Measurements from ENCODE around the gene IL3RA.

DNA sequence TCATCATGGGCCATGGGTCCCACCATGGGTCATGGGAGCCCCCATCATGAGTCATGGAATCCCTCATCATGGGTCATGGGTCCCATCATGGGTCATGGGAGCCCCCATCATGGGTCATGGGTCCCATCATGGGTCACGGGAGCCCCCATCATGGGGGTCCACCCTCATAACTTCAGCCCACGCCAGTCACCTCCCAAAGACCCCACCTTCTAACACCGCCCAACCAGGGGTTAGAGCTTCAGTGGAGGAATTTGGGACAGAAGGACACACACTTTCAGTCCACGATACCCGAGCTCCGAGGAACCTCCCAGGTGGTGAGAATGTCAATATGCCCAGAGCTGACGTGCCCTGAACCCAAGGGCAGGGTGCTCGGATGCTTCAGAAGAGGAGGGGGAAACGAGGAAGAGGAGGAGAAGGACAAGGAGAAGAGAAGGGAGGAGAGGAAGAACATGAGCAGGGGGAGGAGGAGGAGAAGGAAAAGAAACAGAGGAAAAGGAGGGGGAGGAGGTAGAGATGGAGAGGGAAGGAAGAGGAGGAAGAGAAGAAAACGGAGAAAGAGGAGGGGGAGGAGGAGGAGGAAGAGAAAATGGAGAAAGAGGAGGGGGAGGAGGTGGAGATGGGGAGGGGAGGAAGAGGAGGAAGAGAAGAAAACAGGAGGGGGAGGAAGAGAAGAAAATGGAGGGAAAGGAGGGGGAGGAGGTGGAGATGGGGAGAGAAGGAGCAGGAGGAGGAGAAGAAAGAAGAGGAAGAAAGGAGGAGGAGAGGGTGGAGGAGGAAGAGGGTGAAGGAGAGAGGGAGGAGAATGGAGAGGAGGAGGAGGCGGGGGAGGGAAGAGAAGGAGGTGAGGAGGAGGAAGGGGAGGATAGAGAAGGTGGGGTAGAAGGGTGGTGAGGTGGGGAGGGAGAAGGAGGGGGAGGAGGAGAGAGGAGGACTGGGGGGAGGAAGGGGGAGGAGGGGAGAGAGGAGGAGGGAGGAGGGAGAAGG lies 17.7 kb downstream of the IL3RA start:
- TF ChIP-seq, protein P1, sequence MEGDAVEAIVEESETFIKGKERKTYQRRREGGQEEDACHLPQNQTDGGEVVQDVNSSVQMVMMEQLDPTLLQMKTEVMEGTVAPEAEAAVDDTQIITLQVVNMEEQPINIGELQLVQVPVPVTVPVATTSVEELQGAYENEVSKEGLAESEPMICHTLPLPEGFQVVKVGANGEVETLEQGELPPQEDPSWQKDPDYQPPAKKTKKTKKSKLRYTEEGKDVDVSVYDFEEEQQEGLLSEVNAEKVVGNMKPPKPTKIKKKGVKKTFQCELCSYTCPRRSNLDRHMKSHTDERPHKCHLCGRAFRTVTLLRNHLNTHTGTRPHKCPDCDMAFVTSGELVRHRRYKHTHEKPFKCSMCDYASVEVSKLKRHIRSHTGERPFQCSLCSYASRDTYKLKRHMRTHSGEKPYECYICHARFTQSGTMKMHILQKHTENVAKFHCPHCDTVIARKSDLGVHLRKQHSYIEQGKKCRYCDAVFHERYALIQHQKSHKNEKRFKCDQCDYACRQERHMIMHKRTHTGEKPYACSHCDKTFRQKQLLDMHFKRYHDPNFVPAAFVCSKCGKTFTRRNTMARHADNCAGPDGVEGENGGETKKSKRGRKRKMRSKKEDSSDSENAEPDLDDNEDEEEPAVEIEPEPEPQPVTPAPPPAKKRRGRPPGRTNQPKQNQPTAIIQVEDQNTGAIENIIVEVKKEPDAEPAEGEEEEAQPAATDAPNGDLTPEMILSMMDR (optimal IDR thresholded peaks at IDR 0.05 in 1 of 3, IDR thresholded peaks at IDR 0.05 in 1 of 3, conservative IDR thresholded peaks at IDR 0.05 in 1 of 3; ENCODE audit: extremely low read depth in 1 of 3, insufficient read depth in 2 of 3, low read length in 3 of 3), result no peak
- TF ChIP-seq EZH2 (IDR thresholded peaks at IDR 0.05; ENCODE audit: low read length), result no peak
